GM18951 (cell line): ENCODE data around the gene OR7A5.

Experiments
- POLR2A ChIP-seq: IDR thresholded peaks from 4 replicates; pipeline ENCODE4 v1.6.1; 2011; ENCODE audit warnings: mild to moderate bottlenecking; ENCODE audit not compliant: insufficient read length, insufficient read depth; ENCODE audit errors: extremely low read depth
- in situ Hi-C: fragments of 300-500 bp; cut with MboI; formaldehyde crosslinking; loops from one replicate; pipeline ENCODE4 v1.12.0; 2022; ENCODE audit warnings: low sequenced_read_pairs, mixed read lengths, inconsistent platforms; ENCODE audit not compliant: unreplicated experiment

The OR7A5 gene

GRCh38 chr19:14835011-14835410 is at the start of gene OR7A5, which contains the start of gene OR7C1:
Gene OR7A5, minus strand, starts transcription at chr19:14835185. Its CDS starts 6,944 bp downstream, at chr19:14828241.
Gene OR7C1, minus strand, starts transcription at chr19:14835185. Its CDS starts 35,049 bp downstream, at chr19:14800136.
- in situ Hi-C loops = no loop called here
- no peak for TF ChIP-seq POLR2A

- in situ Hi-C loops = no loop called here
- no peak for TF ChIP-seq POLR2A
These were observed 36.7 kb upstream of the OR7A5 start for GRCh38 chr19:14871619-14872230.

GRCh38 chr19:14868497-14868896 is 33.5 kb upstream of the OR7A5 start:
- TF ChIP-seq POLR2A = no peak
- in situ Hi-C loops = no loop called here

- in situ Hi-C loops = no loop called here
- no peak for TF ChIP-seq POLR2A
These were observed 13.8 kb upstream of the OR7A5 start, which contains the start of gene OR7A10 for GRCh38 chr19:14848822-14849221. Gene OR7A10, minus strand, starts transcription at chr19:14848922. Its CDS starts 7,045 bp downstream, at chr19:14841877.

GRCh38 chr19:14843578-14843977 is 8.6 kb upstream of the OR7A5 start:
- in situ Hi-C loops = no loop called here

GRCh38 chr19:14843169-14843568 is 8.2 kb upstream of the OR7A5 start:
- in situ Hi-C loops = no loop called here

More at GRCh38 chr19:14843578-14843977, 8.6 kb upstream of the OR7A5 start:
- no peak for TF ChIP-seq POLR2A

GRCh38 chr19:14840206-14840605 is 5.2 kb upstream of the OR7A5 start:
- in situ Hi-C loops = no loop called here
- TF ChIP-seq POLR2A = no peak

More at GRCh38 chr19:14843169-14843568, 8.2 kb upstream of the OR7A5 start:
- TF ChIP-seq POLR2A = no peak

- no peak for TF ChIP-seq POLR2A
- in situ Hi-C loops = no loop called here
These were observed 2.4 kb upstream of the OR7A5 start for GRCh38 chr19:14837391-14837790.

GRCh38 chr19:14830702-14831101 is 4.3 kb downstream of the OR7A5 start:
- TF ChIP-seq POLR2A = no peak
- in situ Hi-C loops = no loop called here

GRCh38 chr19:14826006-14826405 is 9.0 kb downstream of the OR7A5 start:
- no peak for TF ChIP-seq POLR2A
- in situ Hi-C loops = no loop called here

- in situ Hi-C loops = no loop called here
- TF ChIP-seq POLR2A = no peak
These were observed 13.0 kb downstream of the OR7A5 start for GRCh38 chr19:14821937-14822336.

- in situ Hi-C loops = no loop called here
- no peak for TF ChIP-seq POLR2A
These were observed 16.4 kb downstream of the OR7A5 start for GRCh38 chr19:14818588-14818987.

- in situ Hi-C loops = no loop called here
- no peak for TF ChIP-seq POLR2A
These were observed 17.9 kb downstream of the OR7A5 start for GRCh38 chr19:14817052-14817451.

GRCh38 chr19:14814982-14815652 is 19.9 kb downstream of the OR7A5 start:
- no peak for TF ChIP-seq POLR2A
- in situ Hi-C loops = no loop called here
